HTR-8/SVneo (cell line): Measurements from ENCODE around the gene VAC14.

Experiments used
- DNase-seq: peaks from one replicate; pipeline ENCODE4 v3.0.0; 2011; ENCODE audit warnings: low spot score, mixed read lengths; ENCODE audit not compliant: insufficient read length
- FAIRE-seq: peaks from 2 replicates; lab custom pipeline; 2011; peaks lifted over from hg19 to GRCh38; lab: Jason Lieb, UNC

Gene VAC14

GRCh38 chr16:70767377-70768202, 33.4 kb downstream of the VAC14 start:
- DNase-seq (no peak), FAIRE-seq (no peak)

DNA sequence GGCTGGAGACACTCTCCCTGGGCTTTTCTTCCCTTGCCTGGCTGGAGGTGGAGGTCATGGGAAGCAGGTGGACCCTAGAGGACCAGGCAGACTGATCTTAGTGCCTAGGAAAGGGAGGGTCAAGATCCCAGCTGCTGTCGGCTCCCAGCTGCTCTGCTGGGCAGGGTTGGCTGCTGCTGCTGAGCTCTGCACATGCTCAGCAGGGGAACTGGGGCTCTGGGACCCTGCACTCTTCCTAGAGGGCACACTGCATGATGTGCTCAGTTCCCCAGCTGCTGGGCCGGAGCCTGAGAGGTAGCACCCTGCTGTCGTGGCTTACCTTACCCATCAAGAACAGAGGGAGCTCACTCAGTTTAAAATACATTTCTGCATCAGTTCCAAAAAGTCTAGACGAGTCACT, 34.3 kb downstream of the VAC14 start:
- FAIRE-seq (no peak), DNase-seq (no peak)

GRCh38 chr16:70766176-70766575, 34.8 kb downstream of the VAC14 start:
- FAIRE-seq: no peak
- DNase-seq: no peak

DNA sequence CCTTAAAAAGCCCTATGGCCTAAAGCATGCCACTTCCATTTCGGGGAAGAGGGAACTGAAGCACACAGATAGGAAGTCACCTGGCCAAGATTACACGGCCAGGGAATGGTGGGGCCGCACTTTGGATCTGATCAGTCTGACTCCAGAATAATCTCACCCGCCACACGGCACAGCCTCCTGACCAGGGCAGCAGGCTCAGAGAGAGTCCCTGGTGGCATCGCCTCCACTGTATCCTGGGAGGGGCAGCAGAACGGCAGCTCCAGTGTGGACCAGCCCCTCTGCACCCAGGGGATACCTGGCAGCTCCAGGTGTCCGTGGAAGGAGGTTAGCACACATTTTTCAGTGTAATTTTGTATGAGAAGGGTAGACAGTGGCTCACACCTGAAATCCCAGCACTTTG, 35.5 kb downstream of the VAC14 start:
- no peak for FAIRE-seq
- no peak for DNase-seq

DNA sequence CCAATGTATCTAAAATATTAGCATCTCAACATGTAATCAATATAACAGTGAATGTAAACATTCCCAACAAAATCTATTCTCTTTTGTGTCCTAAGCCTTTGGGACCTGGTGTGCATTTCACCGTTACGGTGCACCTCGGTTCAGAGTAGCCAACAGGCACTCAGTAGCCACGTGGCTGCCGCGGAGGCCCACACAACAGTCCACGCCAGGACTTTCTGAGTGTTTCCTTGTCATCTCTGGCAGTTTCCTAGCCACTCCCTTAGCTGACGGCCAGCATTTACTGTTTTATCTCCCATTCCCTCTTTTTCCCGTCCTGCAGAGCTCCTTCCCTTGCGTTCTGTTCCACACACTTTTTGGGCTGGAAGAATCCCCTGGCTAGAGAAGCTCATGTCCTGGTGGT, 36.3 kb downstream of the VAC14 start:
- no peak for DNase-seq
- FAIRE-seq: no peak

DNA sequence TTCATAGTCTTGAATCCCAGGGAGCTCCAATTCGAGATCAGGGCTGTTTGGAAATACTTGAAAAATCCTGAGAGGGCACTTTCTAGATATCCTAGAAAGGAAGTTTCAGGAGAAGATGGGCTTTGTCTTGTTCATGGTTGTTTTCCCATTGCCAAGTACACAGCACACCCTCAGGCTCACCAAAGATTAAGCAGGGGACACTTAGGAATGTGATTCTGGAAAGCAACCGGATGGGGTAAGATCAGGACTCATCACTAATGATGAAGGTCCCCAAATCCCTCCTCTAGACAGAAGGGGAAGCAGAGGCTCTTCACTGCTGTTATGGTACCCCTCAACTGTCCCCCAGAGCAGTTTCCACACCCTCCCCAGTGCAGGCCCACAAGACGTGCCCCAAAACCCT, 40.7 kb downstream of the VAC14 start:
- DNase-seq (no peak), FAIRE-seq (peak; percentile 36)

DNA sequence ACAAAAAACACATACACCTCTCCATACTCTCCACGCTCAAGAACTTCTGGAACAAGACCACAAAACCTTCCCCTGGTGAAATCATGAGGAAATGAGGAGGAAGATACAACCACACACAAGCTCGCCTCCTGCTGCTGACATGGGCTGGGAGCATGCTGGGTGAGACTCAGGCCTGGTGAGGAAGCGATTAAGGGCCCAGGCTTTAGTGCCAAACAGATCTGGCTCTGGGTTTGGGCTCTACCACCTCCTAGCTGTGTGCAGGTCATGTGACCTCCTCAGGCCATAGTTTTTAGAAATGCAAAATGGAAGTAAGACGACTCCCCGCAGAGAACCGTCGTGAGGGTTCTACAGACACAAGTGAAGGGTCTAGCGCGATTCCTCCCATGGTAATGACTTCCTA, 41.3 kb downstream of the VAC14 start:
- DNase-seq: no peak
- no peak for FAIRE-seq

- no peak for DNase-seq
- no peak for FAIRE-seq
These were observed 42.2 kb downstream of the VAC14 start for GRCh38 chr16:70758786-70759185.

DNA sequence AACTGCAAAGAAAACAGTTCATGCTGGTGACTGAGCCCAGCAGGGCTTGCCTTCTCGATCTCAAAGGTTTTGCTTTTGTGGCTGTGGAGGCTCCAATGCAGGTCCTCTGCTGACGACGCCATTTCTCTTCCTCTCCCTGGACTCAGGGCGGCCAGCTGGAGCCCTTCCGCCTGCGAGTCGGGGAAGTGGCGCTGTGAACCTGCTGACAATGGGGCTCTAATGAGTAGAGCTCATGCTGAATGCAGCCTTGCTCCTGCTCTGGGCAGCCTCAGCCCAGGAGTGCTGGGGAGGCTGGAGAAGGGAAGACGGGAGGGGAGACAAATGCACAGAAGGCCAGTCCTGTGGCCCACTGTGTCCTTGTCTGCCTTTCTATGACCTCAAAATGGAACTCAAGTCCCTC, 43.8 kb downstream of the VAC14 start:
- FAIRE-seq (no peak), DNase-seq (no peak)

- DNase-seq (no peak), FAIRE-seq (no peak)
These were observed 44.9 kb downstream of the VAC14 start for GRCh38 chr16:70756071-70756470.

DNA sequence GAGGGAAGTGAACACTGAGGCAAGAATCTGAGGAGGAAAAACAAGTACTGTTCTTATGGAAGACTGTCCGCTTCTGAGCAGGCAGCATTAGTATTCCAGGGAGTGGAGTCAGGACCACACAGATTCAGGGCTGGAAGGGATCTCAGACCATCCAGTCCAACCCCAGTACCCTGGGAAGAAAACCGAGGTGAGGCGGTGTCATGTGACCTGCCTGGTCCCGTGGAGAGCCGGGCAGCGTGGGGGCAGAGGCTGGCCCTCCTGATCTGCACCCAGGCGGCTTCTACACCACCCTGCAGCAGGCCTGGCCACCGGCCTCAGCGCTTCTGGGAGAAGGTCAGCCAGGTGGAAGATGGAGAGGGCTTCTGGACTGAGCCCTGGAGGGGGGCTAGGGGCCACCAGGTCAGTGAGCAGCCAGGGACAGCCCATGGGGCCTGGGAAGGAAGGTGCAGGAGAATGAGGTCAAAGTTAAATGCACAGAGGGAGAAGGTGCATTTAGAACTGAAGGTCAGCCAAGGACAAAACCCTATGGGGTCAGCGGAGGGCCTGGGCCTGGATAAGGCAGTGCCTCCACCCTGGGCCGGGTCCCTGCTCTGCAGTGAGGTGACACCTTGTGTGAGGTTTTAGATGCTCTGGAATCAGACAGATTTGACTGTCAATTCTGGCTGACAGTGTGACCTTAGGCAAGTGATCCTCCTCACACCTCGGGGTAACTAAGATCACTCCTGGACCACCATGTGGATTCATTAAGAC, 45.9 kb downstream of the VAC14 start:
- FAIRE-seq (no peak), DNase-seq (no peak)

DNA sequence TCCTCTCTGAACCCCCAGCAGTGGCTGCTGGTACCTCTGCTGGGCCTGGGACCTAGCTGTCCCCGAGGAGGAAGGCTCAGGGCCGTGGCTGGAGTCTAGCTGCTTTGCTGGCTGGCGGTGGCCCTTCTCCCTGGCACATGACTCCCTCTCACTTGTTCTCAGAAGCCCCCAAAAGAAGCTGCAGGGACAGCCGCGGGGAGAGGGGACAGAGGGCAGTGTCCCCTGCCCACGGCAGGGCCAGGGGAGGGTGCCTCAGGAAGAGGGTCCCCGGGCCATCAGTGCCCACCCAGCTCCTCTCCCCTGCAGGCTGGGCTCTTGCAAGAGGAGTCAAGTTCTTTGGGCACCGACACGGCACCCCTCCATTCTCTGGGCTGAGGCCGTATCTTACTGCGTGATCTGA, 46.6 kb downstream of the VAC14 start:
- DNase-seq (no peak), FAIRE-seq (no peak)

- no peak for FAIRE-seq
- no peak for DNase-seq
These were observed 47.1 kb downstream of the VAC14 start for GRCh38 chr16:70753694-70754325.

GRCh38 chr16:70753228-70753627, 47.7 kb downstream of the VAC14 start:
- DNase-seq: no peak
- no peak for FAIRE-seq

GRCh38 chr16:70752426-70752825, 48.5 kb downstream of the VAC14 start:
- FAIRE-seq (no peak), DNase-seq (no peak)

GRCh38 chr16:70751593-70751992, 49.4 kb downstream of the VAC14 start:
- FAIRE-seq (no peak), DNase-seq (no peak)

DNA sequence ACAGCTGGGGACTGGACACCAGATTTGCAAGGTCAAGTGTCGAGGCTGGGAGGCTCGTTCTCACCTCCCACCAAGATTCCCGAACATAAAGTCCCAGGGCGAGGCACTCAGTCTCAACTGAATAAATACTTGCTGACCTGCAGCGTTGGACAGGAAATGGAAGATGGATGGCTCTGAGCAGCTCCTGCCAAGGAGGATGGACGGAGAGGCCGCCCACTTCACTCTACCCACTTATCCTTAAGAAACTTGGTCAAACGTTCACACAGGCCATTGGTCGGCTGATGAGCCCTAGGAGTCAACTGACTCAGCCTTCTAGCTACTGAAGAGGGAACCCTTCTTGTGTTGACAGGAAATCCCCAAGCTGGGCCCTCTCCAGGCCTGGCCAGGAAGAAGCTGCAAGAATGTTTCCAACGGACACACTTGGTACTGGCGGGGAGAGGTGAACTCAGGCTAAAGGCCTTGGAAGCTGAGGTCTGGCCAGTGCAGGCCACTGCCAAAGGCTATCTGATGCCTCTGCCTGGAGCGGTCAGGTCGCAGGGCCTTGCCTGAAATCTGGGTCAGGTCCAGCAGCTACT, 50.0 kb downstream of the VAC14 start:
- DNase-seq (peak; percentile 75), FAIRE-seq (no peak)

GRCh38 chr16:70749681-70750601, 51.0 kb downstream of the VAC14 start:
- FAIRE-seq (no peak), DNase-seq (no peak)

DNA sequence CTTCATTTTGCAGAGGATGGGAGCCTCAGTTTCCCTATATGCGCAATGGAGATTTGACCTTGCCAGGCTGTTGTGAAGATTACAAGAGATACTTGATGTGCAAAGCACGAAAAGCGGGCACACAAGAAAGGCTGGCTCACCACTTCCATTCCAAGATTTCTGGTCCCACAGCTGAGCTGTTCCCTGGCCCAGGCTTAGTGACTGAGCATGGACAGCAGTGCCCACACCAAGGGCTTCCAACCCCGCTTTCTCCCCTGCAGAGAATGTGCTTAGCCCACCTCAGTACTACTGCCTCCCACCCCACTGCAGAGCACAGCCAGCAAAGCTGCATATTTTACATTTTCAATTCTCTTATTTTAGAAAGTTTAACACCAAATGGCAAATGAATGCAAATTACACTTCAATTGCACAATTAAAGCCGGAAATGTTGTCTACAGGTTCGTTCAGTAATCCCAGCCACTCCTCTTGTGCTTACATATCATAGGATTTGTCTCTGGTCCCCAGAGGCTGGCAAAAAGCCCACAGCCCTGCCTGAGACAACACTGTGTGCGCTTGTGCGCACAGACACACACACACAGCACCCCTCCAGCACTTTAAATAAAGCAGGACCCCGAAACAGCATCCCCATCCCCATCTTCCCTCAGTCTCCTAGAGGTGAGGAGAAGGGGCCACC, 51.8 kb downstream of the VAC14 start:
- no peak for FAIRE-seq

More for the DNA sequence above, 51.8 kb downstream of the VAC14 start:
- DNase-seq: no peak
